T1000 (cell line): ENCODE data around the gene GOLPH3.
"Not testable (repeated sequence)": the region's sequence is repeated elsewhere in the genome, so short reads cannot be mapped to it uniquely, and the experiment has no call there.

ENCODE experiments used
- DNase-seq: peaks from one replicate; lab custom pipeline; 2025; ENCODE audit warnings: mixed read lengths; lab: John Stamatoyannopoulos, UW

The GOLPH3 gene

GRCh38 chr5:32135086-32135485, 39.0 kb downstream of the GOLPH3 start:
- DNase-seq = no peak

- DNase-seq = no peak
These were observed 41.4 kb downstream of the GOLPH3 start for GRCh38 chr5:32132757-32133156.

DNA sequence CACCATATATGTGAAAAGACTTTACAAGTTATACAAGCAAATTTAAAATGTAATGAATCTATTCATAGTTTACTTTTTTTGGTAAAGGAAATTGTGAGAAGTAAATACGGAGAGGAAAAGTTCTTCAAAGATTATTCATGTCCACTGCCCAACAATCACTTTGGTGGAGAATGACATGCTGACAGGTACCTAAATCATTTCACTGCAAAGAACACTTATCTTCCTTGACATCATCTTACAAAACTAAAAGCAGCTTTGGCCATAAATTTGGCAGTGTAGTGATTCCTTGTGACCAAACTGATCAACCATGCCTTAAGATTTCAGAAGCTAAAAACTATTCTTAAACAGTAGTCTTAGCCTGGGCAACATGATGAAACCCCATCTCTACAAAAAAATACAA, 42.5 kb downstream of the GOLPH3 start:
- DNase-seq = no peak

- no peak for DNase-seq
These were observed 43.3 kb downstream of the GOLPH3 start for GRCh38 chr5:32130865-32131264.

- no peak for DNase-seq
These were observed 45.0 kb downstream of the GOLPH3 start for GRCh38 chr5:32129074-32129598.

- no peak for DNase-seq
These were observed 46.4 kb downstream of the GOLPH3 start for GRCh38 chr5:32127711-32128110.

DNA sequence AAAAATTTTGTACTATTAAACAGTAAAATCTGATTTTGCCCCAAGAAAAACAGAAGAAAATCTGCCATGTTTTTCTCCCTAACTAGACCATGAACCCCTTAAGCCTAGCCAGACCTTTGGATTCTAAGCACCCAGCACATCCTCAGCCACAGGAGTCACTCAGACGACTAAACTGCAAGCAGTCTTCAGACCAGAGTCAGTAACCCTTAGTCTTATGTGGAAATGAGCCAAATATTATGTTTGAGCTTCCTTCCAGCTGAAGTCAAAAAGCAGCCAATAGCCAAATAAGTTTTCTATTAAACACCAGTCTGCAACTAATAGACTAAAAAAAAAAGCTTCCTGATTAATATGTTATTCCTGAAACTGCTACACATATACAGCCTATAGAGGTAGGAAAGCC, 47.4 kb downstream of the GOLPH3 start:
- no peak for DNase-seq

DNA sequence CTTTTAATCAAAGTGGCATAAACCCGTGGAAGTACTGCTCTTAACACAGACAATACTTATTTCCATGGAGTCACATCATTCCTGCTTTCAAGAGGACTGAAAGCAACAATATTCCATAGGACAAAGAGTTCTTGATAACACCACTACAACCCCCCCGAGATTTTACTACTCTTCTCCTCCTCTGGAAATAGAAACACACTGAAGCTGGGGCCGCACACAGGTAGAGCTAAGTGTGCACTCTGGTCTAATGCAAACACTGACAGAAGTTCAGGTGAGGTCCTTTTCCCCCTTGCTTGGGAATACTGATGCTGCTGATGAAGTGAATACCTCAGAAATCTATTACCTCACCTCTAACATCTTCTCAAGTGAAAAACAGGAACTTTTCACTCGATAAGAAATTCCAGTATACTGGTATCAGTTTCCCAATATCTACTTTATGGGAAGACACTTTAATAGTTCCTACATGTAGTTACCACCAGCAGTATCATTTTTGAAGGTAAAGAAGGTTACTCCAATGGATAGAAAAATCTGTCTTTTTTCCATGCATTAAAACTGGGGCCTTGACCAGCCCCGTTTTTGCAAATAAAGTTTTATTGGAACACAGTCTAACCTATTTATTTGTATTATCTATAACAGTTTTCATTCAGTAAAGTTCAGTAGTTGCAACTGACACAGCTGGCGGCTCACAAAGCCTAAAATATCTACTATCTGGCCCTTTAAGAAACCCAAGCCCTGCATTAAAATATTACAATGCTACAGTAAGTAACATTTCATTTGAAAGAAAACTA, 50.0 kb downstream of the GOLPH3 start:
- no peak for DNase-seq

- no peak for DNase-seq
These were observed 50.9 kb downstream of the GOLPH3 start for GRCh38 chr5:32123058-32123805.

DNA sequence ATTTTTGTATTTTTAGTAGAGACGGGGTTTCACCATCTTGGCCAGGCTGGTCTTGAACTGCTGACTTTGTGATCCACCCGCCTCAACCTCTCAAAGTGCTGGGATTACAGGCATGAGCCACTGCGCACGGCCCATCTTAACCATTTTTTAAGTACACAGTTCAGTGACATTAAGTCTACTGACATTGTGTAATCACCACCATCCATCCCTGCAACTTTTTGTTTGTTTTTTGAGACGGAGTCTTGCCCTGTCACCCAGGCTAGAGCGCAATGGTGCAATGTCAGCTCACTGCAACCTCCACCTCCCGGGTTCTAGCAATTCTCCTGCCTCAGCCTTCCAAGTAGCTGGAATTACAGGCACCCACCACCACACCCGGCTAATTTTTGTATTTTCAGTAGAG, 55.2 kb downstream of the GOLPH3 start:
- DNase-seq = not testable (repeated sequence)

GRCh38 chr5:32116574-32117313, 57.4 kb downstream of the GOLPH3 start:
- no peak for DNase-seq

GRCh38 chr5:32115985-32116384, 58.1 kb downstream of the GOLPH3 start:
- DNase-seq = no peak

DNA sequence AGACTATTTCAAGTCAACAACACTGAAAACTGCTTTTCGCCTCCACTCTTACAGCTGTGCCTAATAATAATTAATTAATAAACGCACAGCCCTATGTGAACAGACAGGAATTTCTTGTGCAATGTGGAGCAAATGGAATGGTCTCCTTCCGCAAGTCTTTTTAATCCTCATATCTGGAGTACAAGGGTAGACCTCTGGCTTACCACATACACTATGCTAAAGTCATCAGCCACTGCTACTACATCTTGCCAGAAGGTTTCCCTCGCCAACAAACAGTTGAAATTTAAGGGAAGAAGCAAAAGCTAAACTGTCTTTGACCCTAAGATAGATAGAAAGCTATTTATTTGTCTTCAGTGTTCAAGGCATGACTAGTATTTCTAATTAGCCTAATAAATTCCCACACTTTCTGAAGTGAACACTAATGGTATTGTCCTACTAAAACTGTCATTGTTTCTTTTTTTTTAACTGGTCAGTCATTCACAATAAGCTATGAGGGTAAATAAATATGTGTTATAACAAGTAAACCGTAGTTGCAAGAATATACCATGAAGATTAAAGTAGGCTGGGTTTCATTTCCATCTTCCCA, 63.9 kb downstream of the GOLPH3 start:
- no peak for DNase-seq

DNA sequence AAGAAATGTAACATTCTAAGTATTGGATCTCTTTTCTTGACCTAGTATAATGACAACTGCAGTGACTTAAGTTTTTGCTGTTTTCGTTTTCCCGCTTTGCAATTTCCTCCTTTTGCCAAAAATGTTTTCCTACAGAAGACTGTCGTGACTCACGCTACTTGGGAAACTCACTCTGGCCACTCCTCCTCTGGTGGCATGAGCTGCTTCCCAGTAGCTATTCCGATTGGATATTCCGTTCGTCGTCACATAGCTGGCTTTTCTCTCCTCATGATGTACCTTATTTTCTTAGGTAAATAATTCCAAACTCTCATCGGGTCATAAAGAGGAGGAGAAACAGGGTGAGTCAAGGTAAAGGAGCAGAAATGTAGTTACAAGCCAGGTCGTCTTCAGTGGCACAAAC, 64.9 kb downstream of the GOLPH3 start:
- no peak for DNase-seq

DNA sequence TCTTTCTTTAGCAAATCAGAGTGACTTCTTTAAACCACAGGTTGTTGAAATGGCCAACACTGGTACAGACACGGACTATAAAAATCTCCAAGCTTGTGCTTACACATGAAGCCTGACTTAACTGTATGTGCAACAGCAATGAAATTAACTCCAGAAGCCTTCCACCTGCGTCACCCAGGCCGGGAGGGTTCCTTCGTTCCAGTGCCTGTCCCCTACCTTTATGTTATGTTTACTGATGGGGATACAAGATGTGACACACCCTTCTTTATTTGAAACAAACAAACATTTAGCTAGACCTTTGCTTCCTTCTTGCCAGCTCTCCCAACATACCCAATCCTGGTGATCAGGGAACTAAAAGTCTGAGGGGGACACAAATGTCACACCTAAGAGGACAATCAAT, 66.0 kb downstream of the GOLPH3 start:
- DNase-seq = no peak

GRCh38 chr5:32107291-32107690, 66.8 kb downstream of the GOLPH3 start:
- DNase-seq = no peak

GRCh38 chr5:32103521-32103920, 70.6 kb downstream of the GOLPH3 start:
- DNase-seq = no peak

GRCh38 chr5:32102254-32102986, 71.7 kb downstream of the GOLPH3 start:
- no peak for DNase-seq

GRCh38 chr5:32100691-32101302, 73.3 kb downstream of the GOLPH3 start:
- no peak for DNase-seq

- no peak for DNase-seq
These were observed 73.9 kb downstream of the GOLPH3 start for GRCh38 chr5:32100230-32100629.

GRCh38 chr5:32099486-32100035, 74.6 kb downstream of the GOLPH3 start:
- DNase-seq = no peak
